Fibroblast of villous mesenchyme (primary cell): ENCODE data around the gene LMBR1. TPM values are rescaled to one million over a fixed set of nuclear protein-coding genes. Genes with fewer than 3 reads are reported as not detected.
"Not testable (repeated sequence)": the region's sequence is repeated elsewhere in the genome, so short reads cannot be mapped to it uniquely, and the experiment has no call there.

Experiments used
- DNase-seq: peaks from one replicate; pipeline ENCODE4 v3.0.0-alpha.2; 2010; ENCODE audit warnings: low read depth
- H3K4me3 ChIP-seq: 2 replicates; pipeline ENCODE4 v1.5.1; 2011; ENCODE audit warnings: low read depth, mild to moderate bottlenecking, low read length
- total RNA-seq: library from RNA; depleted of rRNA; stranded (reverse); fragments of >200 nt; gene quantifications from 2 replicates; pipeline ENCODE4 v1.2.3, GENCODE V29; 2012
- TF ChIP-seq, protein P1 (sequence below): IDR thresholded peaks from 2 replicates; pipeline ENCODE4 v1.5.1; 2012; ENCODE audit warnings: low read depth, mild to moderate bottlenecking, low read length; ENCODE audit not compliant: insufficient read depth

The LMBR1 gene
- total RNA-seq, 1 donor = 43.6 TPM

GRCh38 chr7:156854654-156855053 lies 38.3 kb downstream of the LMBR1 start:
- H3K4me3 ChIP-seq = no peak overlapping the region
- DNase-seq = no peak
- TF ChIP-seq, protein P1, sequence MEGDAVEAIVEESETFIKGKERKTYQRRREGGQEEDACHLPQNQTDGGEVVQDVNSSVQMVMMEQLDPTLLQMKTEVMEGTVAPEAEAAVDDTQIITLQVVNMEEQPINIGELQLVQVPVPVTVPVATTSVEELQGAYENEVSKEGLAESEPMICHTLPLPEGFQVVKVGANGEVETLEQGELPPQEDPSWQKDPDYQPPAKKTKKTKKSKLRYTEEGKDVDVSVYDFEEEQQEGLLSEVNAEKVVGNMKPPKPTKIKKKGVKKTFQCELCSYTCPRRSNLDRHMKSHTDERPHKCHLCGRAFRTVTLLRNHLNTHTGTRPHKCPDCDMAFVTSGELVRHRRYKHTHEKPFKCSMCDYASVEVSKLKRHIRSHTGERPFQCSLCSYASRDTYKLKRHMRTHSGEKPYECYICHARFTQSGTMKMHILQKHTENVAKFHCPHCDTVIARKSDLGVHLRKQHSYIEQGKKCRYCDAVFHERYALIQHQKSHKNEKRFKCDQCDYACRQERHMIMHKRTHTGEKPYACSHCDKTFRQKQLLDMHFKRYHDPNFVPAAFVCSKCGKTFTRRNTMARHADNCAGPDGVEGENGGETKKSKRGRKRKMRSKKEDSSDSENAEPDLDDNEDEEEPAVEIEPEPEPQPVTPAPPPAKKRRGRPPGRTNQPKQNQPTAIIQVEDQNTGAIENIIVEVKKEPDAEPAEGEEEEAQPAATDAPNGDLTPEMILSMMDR = no peak

- H3K4me3 ChIP-seq = no peak overlapping the region
- TF ChIP-seq, protein P1 = no peak
Observed at GRCh38 chr7:156848979-156849378, 44.0 kb downstream of the LMBR1 start.

GRCh38 chr7:156845379-156846101 lies 47.4 kb downstream of the LMBR1 start:
- H3K4me3 ChIP-seq = no peak overlapping the region
- TF ChIP-seq, protein P1 = no peak
- no peak for DNase-seq

More at GRCh38 chr7:156848979-156849378, 44.0 kb downstream of the LMBR1 start:
- no peak for DNase-seq

GRCh38 chr7:156843582-156843981 lies 49.4 kb downstream of the LMBR1 start:
- not testable (repeated sequence) for DNase-seq, H3K4me3 ChIP-seq

DNA sequence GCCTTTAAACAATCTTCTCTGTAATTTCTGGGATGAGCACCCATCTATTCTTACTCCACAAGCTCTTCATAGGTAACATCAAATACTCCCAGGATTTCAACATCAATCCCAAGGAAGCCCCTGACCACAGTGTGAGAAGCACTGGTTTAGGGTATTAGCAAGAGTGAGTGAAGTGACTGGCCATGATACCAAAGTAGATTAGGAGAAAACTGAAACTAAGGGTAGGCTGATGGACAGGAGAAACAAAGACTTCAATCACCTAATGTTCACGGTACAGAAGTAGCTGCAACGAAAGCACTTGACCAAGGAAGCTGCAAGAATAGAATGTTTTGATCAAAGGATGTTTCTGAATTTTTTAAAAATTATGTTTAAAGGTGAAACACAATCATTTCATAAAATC lies 49.8 kb downstream of the LMBR1 start:
- TF ChIP-seq, protein P1 = no peak
- DNase-seq = no peak
- no peak overlapping the region for H3K4me3 ChIP-seq

DNA sequence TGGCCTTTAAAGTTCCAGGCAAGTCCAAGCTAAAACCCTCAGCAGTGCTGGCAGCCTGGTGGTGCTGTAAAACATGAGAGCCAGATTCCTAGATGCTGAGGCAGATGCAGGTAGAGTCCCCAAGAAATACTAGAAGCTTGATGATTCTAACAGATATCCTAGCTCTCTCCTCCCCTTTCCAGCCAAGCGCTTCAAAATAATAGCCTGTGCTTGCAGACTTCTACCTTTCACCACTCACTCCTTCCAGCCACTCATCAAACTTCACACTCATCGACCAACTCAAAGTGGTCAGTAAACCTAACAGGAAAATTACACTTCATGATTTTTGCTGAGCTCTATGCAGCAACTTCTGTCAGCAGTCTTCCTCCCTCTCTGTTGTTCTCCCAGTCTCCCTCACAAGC lies 50.2 kb downstream of the LMBR1 start:
- no peak for DNase-seq
- H3K4me3 ChIP-seq = no peak overlapping the region
- TF ChIP-seq, protein P1 = no peak

DNA sequence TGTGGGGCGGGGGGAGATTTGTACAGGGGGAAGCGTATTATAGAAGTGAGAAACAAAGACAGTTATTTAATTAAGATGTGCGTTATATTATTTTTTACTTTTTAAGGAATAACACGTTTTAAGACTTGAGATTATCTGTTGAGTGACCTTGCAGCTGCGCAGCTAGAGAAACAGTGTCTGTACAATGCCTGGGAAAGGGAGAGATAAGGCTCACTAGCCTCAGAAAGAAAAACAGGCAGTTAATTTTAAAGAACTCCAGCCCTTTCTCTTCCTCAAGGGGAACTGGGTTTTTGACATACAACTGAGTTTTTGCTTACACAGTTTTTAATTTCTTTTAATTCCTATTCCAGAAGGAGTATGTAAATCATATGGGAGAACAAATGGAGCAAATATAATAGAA lies 50.7 kb downstream of the LMBR1 start:
- H3K4me3 ChIP-seq = no peak overlapping the region
- DNase-seq = no peak
- TF ChIP-seq, protein P1 = no peak
